Right lung (tissue), 5 donors: ENCODE results near the gene UNK. TPM values are rescaled to one million over a fixed set of nuclear protein-coding genes. Genes with fewer than 3 reads are reported as not detected.

ENCODE experiments used
- DNase-seq, 2 donors: peaks; one replicate each; pipeline ENCODE4 v3.0.0-alpha.2; 2013
- polyA plus RNA-seq, 5 donors: library from polyadenylated mRNA; unstranded; fragments of 120-200 nt; gene quantifications; one replicate each; pipeline versions ENCODE4 v1.2.1 to v1.2.3, GENCODE V29; 2013; ENCODE audit warnings: inconsistent platforms in 1 of 5, low replicate concordance in 1 of 5; ENCODE audit not compliant: insufficient read length in 5 of 5, insufficient read depth in 1 of 5

UNK gene
- polyA plus RNA-seq, 5 donors, result 39.6 to 52.3 (median 46.7) TPM

- no peak for DNase-seq
These were observed 33.8 kb downstream of the UNK start for GRCh38 chr17:75818326-75818885.

GRCh38 chr17:75819116-75819515, 34.5 kb downstream of the UNK start:
- no peak for DNase-seq

- no peak for DNase-seq
These were observed 35.1 kb downstream of the UNK start for GRCh38 chr17:75819678-75820077.

- DNase-seq, result no peak
These were observed 35.8 kb downstream of the UNK start for GRCh38 chr17:75820094-75821080.

GRCh38 chr17:75821552-75821951, 36.9 kb downstream of the UNK start:
- no peak for DNase-seq

- DNase-seq, result no peak
These were observed 37.7 kb downstream of the UNK start for GRCh38 chr17:75822119-75822799.

- DNase-seq, result no peak
These were observed 38.2 kb downstream of the UNK start for GRCh38 chr17:75822800-75823166.

GRCh38 chr17:75823257-75824041, 38.8 kb downstream of the UNK start:
- DNase-seq, result no peak

GRCh38 chr17:75824050-75824552, 39.5 kb downstream of the UNK start:
- DNase-seq, result no peak

- DNase-seq, result no peak
These were observed 40.1 kb downstream of the UNK start for GRCh38 chr17:75824666-75825065.

GRCh38 chr17:75825149-75825552, 40.5 kb downstream of the UNK start:
- DNase-seq, result no peak

GRCh38 chr17:75825748-75826370, 41.3 kb downstream of the UNK start:
- no peak for DNase-seq

- no peak for DNase-seq
These were observed 42.1 kb downstream of the UNK start for GRCh38 chr17:75826561-75827307.

- DNase-seq, result no peak
These were observed 42.9 kb downstream of the UNK start for GRCh38 chr17:75827308-75828075.

GRCh38 chr17:75828076-75828400, 43.4 kb downstream of the UNK start:
- DNase-seq, result no peak

- DNase-seq, result no peak
These were observed 44.1 kb downstream of the UNK start for GRCh38 chr17:75828741-75829140.

GRCh38 chr17:75829747-75830146, 45.1 kb downstream of the UNK start:
- no peak for DNase-seq

GRCh38 chr17:75830164-75831031, 45.8 kb downstream of the UNK start:
- no peak for DNase-seq
